GM18520 (cell line): Measurements from ENCODE around the gene DSC2.
"Not testable (repeated sequence)": the region's sequence is repeated elsewhere in the genome, so short reads cannot be mapped to it uniquely, and the experiment has no call there.

ENCODE experiments used
- ATAC-seq: cut with Tn5 transposase; IDR thresholded peaks from one replicate; pipeline ENCODE4 v1.9.1; 2021; ENCODE audit not compliant: unreplicated experiment

DSC2 gene

GRCh38 chr18:31045599-31045998 is 56.6 kb downstream of the DSC2 start:
- ATAC-seq, result no peak

DNA sequence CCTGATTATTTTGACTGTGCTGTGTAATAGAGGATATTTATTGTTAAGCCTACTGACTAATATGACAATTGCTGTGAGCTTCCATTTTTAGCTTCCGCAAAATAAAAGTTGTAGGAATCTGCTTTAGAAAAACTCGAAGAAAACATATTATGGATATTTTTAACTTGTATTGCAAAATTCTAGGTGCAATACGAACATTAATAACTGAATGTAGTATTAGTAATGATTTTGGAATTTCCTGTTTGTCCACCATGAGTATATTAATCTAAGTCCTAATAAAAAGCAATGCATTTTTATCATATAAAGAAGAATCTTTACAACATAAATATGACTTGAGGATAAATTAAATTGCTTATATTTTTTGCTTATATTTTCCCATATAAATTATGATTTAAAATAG is 57.3 kb downstream of the DSC2 start:
- ATAC-seq, result no peak

DNA sequence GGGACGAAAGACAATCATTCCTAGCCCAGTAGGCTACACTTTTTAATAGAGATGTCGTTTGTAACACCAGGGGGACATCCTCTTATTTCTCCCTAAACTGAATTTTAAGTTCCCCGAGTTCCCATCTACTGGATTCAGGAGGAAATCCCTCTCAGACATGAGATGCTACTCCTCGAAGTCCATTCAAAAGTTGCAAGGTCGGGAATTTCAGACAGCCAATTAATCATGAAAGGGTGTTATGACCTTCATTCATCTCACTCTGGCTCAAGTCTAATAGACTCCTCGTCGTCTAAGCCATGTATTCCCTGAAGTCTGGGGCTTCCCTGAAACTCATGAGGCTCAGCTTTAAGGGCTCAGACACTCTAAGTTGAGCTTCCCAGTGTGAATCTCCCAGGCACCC is 58.5 kb downstream of the DSC2 start:
- ATAC-seq, result no peak

DNA sequence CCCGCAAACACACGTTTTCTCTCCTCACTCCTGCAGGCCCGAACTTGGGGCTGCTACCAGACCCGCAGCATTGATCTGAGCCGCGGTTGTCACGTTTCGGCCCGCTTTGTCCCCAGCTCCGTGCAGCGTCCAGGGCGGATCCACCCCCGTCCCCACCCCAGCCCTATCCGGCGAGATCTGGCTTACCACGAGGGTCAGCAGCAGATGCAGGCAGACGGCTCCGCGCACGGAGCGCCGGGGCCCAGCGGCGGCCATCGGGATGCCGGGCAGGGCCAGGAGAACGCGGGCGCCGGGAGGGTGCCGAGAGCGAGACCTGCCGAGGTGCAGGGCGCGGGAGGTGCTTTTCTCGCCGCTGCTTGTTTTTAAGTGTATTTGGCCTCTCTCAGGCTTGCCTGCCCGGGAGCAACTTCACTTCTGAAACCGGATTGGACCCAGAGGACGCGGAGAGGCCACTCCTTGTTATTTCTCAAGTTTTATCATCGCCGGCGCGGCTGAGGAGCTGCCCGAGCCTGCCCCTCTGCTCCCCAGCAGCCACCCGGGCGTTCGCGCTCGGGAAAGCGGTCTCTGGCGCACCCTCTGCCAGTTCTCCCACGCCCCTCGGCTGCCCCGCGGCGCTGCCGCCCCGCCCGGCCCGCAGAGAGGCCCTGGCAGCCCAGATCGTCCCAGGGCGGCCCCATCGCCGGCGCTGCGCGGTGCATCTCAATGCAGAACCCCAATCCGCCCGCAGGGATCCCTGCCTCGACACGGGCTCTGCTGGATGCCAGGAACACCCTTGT is 59.6 kb downstream of the DSC2 start, which contains the start of gene DSC3:
Gene DSC3, minus strand, starts transcription at position 337 of the 776 bp plus-strand sequence. Its CDS starts 82 bp downstream, at position 255.
- ATAC-seq, result no peak

GRCh38 chr18:31042084-31042405 is 60.2 kb downstream of the DSC2 start:
- ATAC-seq, result no peak

GRCh38 chr18:31041271-31042083 is 60.7 kb downstream of the DSC2 start:
- ATAC-seq, result no peak

DNA sequence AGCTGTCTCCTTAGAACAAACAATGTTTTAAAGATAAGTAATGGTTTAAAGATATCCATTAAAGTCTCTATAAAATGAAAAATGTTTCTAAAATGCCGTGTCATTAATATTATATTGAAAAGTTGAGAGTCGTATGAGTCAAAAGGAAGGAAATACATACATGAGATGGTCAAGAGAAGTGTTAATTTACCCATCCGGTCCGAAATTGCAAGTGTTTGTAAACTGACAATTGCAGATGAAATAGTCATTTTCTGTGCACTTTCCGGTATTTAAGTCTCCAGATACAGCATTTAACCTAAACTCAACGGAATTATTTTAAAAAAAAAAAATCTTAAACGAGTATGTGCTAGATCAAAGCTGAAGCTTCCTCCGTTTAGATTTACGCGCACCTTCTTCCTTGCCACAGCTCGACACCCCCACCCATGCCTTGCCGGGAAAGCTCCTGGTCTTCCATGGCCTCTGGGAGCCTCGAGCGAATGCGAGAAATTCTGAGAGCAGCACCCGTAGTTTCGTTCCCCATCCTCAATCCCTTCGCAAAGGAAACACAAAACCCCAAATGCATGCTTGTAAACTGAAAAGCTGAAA is 61.4 kb downstream of the DSC2 start:
- ATAC-seq, result no peak

DNA sequence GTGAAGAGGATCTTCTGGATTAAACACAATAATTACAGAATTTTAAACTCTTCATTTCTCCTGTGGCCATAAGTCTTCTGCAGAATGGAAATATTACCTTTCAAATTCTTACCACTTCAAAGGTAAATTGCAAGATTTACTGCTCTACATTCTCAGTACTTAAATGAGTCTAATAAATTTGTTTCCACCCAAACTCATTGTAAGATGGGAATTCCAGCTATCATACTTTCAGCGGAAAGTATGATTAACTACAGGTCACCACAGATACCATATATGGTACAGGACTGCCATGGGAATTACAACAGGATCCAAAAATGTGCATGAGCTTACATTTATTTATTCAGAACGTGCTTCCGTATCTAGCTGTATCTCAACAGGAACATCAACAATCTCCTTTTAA is 62.8 kb downstream of the DSC2 start:
- ATAC-seq, result no peak

- not testable (repeated sequence) for ATAC-seq
These were observed 64.5 kb downstream of the DSC2 start for GRCh38 chr18:31037686-31038085.

GRCh38 chr18:31034541-31034940 is 67.7 kb downstream of the DSC2 start:
- ATAC-seq, result no peak

DNA sequence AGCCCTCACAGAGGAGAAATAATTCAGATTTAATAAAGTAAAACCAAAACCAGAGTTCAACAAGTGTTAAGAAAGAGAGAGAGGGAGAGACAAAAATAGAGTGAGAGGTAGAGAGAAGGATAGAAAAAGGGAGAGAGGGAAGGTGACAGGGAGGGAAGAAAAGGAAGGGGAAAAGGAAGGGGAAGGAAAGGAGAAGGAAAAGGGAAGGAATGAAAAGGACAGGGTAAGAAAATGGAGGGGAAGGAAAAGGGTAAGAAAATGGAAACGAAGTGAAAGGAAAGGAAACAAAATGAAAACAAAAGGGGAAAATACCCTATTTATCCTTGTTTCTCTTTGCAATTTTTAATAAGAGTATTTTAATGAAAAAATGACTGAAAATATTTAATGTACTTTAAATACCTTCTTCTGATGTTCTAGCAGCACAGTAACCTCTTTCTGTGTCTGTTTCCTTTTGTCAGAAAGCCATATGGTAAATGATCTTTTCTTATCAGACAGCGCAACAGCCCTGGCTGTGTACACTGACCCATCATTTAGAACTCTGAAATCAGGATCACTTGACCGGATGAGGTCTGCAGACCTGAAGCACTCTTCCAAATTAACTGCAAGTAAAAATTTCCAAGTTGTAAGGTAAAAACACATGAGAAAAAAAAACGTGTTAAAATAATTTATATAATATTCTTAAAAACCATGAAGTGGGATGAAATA is 71.5 kb downstream of the DSC2 start:
- no peak for ATAC-seq

DNA sequence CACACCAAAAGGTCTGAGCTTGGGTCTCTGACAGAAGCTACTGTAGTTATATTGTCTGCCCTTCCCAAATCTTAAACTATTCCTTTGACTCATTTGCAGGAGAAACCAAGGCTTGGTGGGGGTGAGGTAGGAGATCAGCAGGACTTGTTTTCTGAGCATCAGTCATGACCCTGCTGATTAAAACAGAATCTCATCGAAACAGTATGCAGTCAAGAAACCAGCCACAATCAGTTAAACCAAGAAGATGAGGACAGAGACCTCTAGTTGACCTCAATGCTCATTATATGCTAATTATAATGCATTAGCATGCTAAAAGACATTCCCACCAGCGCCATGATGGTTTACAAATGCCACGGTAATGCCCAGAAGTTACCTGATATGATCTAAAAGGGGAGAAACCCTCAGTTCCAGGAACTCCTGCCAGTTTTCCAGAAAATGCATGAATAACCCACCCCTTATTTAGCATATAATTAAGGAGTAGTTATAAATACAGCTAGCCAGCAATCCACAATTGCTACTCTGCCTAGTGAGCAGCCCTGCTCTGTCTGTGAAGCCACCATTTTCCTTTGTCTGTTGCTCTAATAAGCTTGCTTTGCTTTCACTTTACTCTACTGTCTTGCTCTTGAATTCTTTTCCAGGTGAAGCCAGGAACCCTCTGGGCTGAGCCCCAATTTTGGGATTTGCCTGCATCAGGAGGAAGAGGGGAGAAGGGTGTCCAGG is 86.3 kb downstream of the DSC2 start:
- no peak for ATAC-seq

DNA sequence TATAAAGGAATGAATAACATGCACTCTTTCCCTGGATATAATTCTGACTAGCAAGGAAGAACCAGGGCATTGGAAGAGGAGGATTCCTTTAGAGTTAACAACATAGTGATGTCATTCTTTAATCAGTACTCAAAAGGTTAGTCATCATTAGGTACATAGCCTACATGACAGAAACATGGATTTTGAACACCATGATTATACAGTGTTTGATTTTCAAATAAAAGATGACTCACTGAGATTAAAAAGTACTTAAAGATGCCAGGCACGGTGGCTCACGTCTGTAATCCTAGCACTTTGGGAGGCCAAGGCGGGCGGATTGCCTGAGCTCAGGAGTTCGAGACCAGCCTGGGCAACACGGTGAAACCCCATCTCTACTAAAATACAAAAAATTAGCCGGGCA is 90.8 kb downstream of the DSC2 start:
- not testable (repeated sequence) for ATAC-seq

- no peak for ATAC-seq
These were observed 91.6 kb downstream of the DSC2 start for GRCh38 chr18:31010601-31011000.
